Kidney epithelial cell (primary cell): Measurements from ENCODE around the gene OPTN. TPM values are rescaled to one million over a fixed set of nuclear protein-coding genes. Genes with fewer than 3 reads are reported as not detected.
A peak's percentile ranks its signal among the peaks of the same experiment; 100 is the strongest.

Experiments used
- DNase-seq: peaks from one replicate; pipeline ENCODE4 v3.0.0-alpha.2; 2010; ENCODE audit warnings: low read depth
- H3K27me3 ChIP-seq: 2 replicates; pipeline ENCODE4 v1.6.0; 2011; ENCODE audit warnings: low read length; ENCODE audit not compliant: control insufficient read depth, insufficient read depth
- H3K36me3 ChIP-seq: 2 replicates; pipeline ENCODE4 v1.5.1; 2011; ENCODE audit warnings: low read length; ENCODE audit not compliant: control insufficient read depth, insufficient read depth
- H3K4me3 ChIP-seq: 2 replicates; pipeline ENCODE4 v1.5.1; 2011; ENCODE audit warnings: low read depth, mild to moderate bottlenecking, control low read depth, low read length
- CTCF ChIP-seq: IDR thresholded peaks from 2 replicates; pipeline ENCODE4 v1.5.1; 2011; ENCODE audit warnings: mild to moderate bottlenecking, moderate library complexity, low read length, control low read depth, inconsistent platforms; ENCODE audit not compliant: insufficient read depth, poor library complexity, severe bottlenecking
- total RNA-seq: library from RNA; depleted of rRNA; stranded (reverse); fragments of >200 nt; gene quantifications from 2 replicates; pipeline ENCODE4 v1.2.3, GENCODE V29; 2015

The OPTN gene
- total RNA-seq, 1 donor from 2014 or later: 114 TPM

GRCh38 chr10:13095094-13095493 is 4.9 kb upstream of the OPTN start:
- no peaks in the 10 kb centered on the region for H3K36me3 ChIP-seq
- no peaks in the 10 kb centered on the region for H3K27me3 ChIP-seq
- H3K4me3 ChIP-seq: no peak overlapping the region
- no peak for DNase-seq
- TF ChIP-seq CTCF: no peak

GRCh38 chr10:13095929-13096328 is 4.0 kb upstream of the OPTN start:
- DNase-seq: no peak
- no peaks in the 10 kb centered on the region for H3K27me3 ChIP-seq
- H3K36me3 ChIP-seq: no peaks in the 10 kb centered on the region
- TF ChIP-seq CTCF: no peak
- no peak overlapping the region for H3K4me3 ChIP-seq

GRCh38 chr10:13099144-13099665 is 758 bp upstream of the OPTN start:
- no peaks in the 10 kb centered on the region for H3K36me3 ChIP-seq
- TF ChIP-seq CTCF: peak; percentile 59
- peak overlapping the region; percentile 92 for H3K4me3 ChIP-seq
- no peaks in the 10 kb centered on the region for H3K27me3 ChIP-seq
- DNase-seq: no peak

- DNase-seq: no peak
- no peaks in the 10 kb centered on the region for H3K27me3 ChIP-seq
- no peak for TF ChIP-seq CTCF
- H3K4me3 ChIP-seq: peak overlapping the region; percentile 92
- no peaks in the 10 kb centered on the region for H3K36me3 ChIP-seq
Measured at GRCh38 chr10:13100349-13101294, 659 bp downstream of the OPTN start.

GRCh38 chr10:13102002-13102794 is 2.2 kb downstream of the OPTN start:
- H3K36me3 ChIP-seq: no peaks in the 10 kb centered on the region
- H3K4me3 ChIP-seq: no peak overlapping the region
- DNase-seq: no peak
- H3K27me3 ChIP-seq: no peaks in the 10 kb centered on the region
- no peak for TF ChIP-seq CTCF
